HG03139 (cell line): ENCODE measurements around the gene STMN3.
A peak's percentile ranks its signal among the peaks of the same experiment; 100 is the strongest.
"Not testable (repeated sequence)": the region's sequence is repeated elsewhere in the genome, so short reads cannot be mapped to it uniquely, and the experiment has no call there.

Experiments
- ATAC-seq: cut with Tn5 transposase; IDR thresholded peaks from one replicate; pipeline ENCODE4 v1.9.1; 2021; ENCODE audit not compliant: unreplicated experiment

The STMN3 gene

DNA sequence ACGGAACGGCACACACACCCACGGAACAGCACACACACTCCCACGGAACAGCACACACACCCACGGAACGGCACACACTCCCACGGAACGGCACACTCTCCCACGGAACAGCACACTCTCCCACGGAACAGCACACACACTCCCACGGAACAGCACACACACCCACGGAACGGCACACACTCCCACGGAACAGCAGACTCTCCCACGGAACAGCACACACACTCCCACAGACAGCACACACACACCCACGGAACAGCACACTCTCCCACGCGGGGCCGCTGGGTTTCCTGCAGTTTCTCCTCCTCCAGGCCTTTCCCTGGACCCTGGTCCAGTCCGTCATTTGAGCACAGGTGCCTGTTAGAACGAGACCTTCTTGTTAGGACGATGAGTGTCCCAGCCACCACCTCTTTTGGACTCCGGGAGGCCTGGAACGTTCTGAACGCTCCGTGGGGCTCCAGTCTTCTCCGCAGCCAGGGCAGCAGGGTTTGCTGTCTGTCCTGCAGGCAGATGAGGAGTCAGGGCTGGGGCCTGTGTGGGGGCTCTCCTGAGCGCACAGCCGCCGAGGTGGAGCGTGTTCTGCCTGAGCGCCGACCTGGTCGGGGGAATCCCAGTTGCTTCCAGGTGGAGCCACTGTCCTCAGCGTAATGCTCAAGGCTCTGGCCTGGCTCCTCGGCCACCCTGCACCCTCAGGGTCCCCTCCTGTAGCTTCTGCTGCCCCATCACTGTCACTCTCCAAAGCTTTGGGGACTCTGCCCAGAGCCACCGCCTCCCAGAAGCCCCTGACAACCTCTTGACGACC is 25.6 kb upstream of the STMN3 start:
- ATAC-seq, result no peak

- ATAC-seq, result no peak
Measured at GRCh38 chr20:63678071-63678470, 24.8 kb upstream of the STMN3 start.

- no peak for ATAC-seq
Measured at GRCh38 chr20:63675681-63676368, 22.6 kb upstream of the STMN3 start.

- no peak for ATAC-seq
Measured at GRCh38 chr20:63673951-63674350, 20.7 kb upstream of the STMN3 start.

GRCh38 chr20:63672666-63673065 is 19.4 kb upstream of the STMN3 start:
- ATAC-seq, result no peak

- ATAC-seq, result not testable (repeated sequence)
Measured at GRCh38 chr20:63671695-63672094, 18.5 kb upstream of the STMN3 start.

- ATAC-seq, result no peak
Measured at GRCh38 chr20:63668351-63668750, 15.1 kb upstream of the STMN3 start.

DNA sequence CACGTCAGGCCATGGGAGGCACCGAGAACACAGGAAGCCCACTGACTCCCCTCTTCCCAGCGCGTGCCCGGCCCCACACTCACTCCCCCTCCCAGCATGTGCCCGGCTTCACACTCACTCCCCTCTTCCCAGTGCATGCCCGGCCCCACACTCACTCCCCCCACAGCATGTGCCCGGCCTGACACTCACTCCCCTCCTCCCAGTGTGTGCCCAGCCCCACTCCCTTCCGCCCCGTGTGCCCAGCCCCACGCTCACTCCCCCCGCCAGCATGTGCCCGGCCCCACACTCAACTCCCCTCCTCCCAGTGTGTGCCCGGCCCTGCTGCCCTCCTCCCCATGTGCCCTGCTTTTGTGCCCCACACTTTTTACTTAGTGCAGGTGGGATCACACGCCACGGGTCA is 14.6 kb upstream of the STMN3 start:
- no peak for ATAC-seq

DNA sequence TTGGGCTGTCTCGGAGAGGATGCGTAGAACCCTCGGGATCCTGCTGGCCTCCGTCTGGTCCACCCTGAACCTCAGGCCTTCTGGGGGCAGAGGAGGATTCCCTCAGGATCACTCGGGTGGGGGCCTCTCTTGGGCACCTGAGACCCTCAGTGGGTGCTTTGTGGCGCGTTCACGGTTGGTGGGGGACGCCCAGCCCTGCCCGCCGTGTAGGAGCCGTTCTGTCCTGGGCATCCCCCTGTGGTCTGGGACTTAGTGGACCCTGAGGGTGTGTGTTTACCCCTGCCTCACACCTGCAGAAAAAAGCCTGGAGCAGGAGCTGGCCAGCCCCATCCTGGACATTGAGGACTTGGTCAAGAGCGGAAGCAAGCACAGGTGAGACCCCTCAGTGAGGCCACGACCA is 12.5 kb upstream of the STMN3 start:
- no peak for ATAC-seq

GRCh38 chr20:63664861-63665594 is 11.8 kb upstream of the STMN3 start:
- ATAC-seq, result no peak

GRCh38 chr20:63664143-63664851 is 11.1 kb upstream of the STMN3 start:
- no peak for ATAC-seq

DNA sequence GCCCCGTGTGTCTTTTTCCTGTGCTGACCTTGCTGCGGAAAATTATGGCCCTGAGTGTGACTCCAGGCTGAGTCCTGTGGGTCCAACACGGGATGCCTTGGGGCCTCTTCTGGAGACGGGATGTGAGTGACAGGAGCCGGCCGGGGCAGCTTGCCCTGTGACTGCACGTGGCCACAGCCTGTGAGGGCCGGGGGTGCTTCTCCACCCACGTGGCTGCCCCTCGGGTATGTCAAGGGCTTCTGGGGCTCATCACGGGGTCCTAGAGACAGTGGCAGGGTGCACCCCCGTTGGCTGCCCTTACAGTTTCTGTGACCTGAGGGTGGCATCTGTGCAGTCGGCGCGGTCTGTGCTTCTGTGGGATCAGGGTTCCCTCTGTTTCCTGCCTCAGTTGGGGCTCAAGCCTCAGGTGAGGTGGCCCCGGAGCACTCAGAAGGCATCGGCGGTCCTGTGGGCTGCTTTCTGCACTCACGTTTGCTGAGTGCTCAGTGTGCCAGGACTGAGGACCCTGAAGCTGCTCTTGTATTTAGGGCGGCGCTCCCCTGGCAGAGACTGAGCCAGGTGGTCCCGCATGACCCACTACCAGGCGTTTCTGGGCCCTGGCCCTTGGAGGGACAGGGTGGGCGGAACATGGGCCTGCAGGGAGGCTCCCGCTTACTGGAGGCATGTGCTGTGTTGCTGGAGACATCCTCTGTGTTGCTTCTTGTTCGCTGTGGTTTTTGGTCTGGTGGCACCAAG is 10.3 kb upstream of the STMN3 start:
- ATAC-seq, result no peak

GRCh38 chr20:63662813-63663189 is 9.6 kb upstream of the STMN3 start:
- no peak for ATAC-seq

DNA sequence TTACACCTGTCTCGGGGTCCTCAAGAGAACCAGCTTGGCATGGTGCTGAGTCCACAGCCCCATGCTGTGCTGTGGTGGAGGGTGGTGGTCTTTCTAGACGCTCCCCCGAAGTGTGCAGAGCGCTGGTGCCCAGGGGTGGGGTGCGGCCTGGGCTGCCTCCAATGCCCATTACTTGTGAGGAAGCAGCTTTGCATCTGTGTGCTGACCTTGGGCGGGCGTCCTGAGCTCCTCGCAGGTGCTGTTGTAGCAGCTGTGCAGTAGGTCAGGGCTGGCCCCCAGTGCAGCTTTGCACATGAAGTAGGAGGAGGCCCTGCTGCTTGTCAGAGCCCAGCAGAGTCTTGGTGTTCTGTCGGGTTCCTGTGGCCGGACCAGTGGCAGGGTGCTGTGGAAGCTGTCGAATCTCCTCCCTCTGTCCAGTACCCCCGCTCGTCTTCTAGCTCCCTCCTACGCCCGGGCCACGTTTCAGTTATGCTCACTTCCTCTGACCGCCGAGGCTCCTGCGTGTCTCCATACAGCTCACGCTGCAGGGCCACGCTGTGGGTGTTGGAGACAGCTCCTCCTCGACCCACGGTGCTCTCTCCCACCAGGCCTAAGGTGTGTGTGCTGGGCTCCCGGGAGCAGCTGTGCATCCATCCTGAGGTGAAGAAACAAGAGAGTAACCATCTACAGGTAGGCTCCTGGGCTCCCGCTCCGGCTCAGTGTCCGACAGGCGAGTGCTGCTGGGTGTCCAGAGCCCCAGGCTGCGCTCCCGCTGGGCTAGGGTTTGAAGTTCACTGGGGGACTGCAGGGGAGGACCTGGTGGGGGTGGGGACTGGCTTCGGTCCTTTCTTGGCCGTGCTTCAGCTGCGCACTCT is 9.0 kb upstream of the STMN3 start:
- no peak for ATAC-seq

DNA sequence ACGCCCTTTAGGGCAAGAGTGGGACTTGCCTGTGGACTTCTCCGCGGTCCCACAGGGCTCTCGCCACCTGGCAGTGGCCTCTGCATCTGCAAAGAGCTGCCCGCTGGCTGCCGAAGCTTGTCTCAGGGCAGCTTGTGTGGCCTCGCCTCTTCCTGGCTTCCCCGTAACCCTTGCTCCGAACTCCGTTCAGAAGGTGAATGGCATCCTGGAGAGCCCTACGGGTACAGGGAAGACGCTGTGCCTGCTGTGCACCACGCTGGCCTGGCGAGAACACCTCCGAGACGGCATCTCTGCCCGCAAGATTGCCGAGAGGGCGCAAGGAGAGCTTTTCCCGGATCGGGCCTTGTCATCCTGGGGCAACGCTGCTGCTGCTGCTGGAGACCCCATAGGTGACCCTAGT is 7.9 kb upstream of the STMN3 start:
- ATAC-seq, result no peak

- ATAC-seq, result no peak
Measured at GRCh38 chr20:63660622-63661021, 7.4 kb upstream of the STMN3 start.

- not testable (repeated sequence) for ATAC-seq
Measured at GRCh38 chr20:63660174-63660573, 7.0 kb upstream of the STMN3 start.

GRCh38 chr20:63659370-63659769 is 6.1 kb upstream of the STMN3 start:
- no peak for ATAC-seq

GRCh38 chr20:63658749-63659187 is 5.5 kb upstream of the STMN3 start:
- peak; percentile 16 for ATAC-seq
